SHP77 (cell line): ENCODE data around the gene NCKAP5.

Experiments
- DNase-seq, 2 experiments: peaks; one replicate each; lab custom pipeline; 2025; lab: John Stamatoyannopoulos, UW

The NCKAP5 gene

GRCh38 chr2:133380991-133381390 is 187.3 kb downstream of the NCKAP5 start:
- DNase-seq: no peak

- DNase-seq: no peak
Observed at GRCh38 chr2:133378928-133379549, 189.2 kb downstream of the NCKAP5 start.

DNA sequence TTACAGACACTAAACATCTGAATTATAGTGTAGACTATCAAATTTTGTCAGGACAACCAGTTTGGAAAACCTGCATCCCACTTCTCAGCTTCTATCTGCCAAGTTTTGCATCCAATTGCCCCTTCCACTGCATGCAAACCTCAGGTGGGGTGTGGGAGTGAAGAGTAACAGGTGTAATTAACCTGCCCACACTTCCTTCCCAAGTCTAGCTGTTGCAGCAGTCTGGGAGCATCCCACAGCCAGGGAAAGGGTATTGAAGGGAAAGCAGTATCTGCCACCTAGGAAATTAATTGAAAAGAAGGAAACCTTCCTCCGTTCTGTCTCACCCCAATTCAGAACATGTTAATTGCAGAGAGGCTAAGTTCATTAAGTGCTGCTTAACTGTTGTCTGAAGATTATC is 189.9 kb downstream of the NCKAP5 start:
- no peak for DNase-seq

DNA sequence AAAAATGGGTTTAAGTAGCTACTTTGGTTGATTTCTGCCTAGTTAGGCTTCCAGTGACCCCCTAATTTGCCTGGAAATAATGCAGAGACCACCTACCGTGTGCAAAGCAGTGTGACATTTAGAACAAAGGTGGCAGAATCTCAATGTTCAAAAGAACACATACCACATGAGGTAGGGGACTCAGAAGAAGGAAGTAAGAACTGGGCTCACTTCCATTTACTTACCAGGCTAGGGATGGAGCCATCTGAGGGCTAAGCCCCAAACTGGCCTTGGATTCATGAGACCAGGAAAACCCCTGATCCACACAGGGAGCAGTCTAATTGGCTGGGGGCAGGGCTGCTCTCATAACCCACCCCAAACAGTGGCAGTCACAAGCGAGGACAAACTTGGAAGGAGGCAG is 190.7 kb downstream of the NCKAP5 start:
- no peak for DNase-seq

DNA sequence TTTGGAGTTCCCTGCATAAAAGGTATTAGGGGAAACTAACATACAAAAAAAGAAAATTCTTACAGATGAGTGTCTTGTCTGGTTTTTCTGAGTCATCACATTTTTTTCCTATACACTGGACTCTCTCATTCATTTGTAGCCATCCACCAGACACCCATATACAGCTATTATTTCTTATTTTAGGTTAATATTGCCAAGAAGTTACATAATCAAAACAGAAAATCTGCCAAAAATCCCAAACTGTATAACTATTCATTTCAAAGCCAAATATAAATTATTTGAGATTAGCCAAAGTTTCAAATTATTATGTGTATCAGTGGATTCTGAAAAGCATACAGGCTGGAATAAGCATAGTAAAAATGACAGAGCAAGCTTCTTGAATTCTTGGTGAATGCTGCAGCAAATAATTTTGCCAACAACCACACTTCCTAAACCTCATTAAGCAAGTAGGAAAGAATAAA is 191.2 kb downstream of the NCKAP5 start:
- no peak for DNase-seq

DNA sequence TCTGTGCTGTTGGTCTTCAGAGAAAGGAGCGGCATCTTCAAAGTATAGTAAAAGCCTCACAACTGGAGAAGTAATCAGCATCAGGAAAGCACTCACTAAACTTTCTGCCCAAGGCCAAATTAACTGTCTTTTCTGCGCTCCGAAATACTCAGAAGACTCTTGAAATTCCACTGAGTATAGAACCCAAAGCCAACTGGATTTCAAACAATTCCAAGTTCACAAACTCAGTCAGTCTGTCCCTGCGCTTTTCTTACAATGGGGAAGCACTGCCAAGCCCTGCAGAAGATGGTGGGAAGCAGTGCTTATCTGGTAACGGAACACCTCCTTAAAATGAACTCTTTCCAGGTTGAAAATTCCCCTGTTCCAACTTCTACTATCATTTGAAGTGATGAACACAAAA is 193.5 kb downstream of the NCKAP5 start:
- DNase-seq: no peak

- no peak for DNase-seq
Observed at GRCh38 chr2:133371286-133371685, 197.0 kb downstream of the NCKAP5 start.

DNA sequence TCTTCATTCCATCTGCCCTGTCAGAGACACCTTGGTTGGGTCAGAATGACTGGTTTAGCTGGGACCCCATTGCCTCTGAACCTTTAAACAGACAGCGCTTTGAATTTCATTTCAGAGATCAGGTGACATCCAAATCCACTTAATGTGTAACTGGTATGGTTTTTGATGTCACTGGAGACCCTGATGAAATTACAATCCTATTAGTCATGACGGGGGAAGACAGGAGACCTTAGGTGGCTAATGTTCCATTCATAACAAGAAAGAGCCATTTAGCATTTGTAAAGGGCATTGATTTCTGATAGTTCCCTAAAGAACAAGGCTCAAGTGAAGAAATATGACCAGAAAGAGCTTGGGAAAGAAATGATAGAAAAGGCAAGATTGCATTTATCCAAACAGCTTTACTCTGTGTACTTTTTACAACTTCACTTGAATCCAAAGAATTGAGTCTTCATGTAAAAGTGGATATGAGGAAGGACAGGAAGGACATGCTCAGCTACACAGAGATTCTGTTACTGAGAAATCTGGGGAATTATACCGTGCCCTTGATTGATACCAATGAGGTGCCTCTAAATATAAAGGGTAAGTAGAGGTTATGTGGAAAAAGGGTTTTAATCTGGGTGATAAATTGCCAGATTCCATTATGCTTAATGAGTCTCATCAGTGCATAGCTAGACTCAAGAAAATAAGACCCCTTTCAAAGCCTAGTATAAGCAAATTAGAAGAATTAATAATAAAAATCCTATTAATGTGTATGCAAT is 198.2 kb downstream of the NCKAP5 start:
- DNase-seq: no peak

DNA sequence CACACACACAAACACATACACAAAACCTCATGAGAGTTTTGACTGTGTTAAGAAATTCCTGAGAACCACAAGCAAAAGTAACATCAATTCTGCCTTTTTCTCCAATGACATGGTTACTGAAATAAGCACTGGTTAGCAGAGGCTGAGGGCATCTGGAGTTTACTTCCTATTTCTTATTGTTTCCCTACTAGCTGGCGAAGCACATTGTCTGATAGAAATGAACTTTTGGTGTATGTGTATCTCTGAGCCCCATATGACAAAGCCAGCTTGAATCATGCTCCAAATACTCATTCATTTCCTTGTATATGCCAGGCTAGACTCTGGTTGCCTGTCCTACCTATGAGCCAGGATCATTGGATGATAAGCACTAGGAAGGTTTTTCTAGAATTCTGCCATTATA is 203.1 kb downstream of the NCKAP5 start:
- no peak for DNase-seq

DNA sequence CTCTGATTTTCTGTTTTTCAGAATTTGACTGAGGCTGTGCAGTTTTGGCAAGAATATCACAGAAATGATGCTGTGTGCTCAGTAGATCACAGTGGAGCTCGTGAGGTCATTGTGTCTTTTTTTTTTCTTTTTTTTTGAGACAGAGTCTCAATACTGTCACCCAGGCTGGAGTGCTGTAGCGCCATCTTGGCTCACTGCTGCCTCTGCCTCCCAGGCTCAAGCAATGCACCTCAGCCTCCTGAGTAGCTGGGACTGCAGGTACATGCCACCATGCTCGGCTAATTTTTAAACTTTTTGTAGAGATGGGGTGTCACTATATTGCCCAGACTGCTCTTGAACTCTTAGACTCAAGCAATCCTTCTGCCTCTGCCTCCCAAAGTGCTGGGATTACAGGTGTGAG is 203.6 kb downstream of the NCKAP5 start:
- DNase-seq: no peak

GRCh38 chr2:133363884-133364283 is 204.4 kb downstream of the NCKAP5 start:
- DNase-seq: no peak

DNA sequence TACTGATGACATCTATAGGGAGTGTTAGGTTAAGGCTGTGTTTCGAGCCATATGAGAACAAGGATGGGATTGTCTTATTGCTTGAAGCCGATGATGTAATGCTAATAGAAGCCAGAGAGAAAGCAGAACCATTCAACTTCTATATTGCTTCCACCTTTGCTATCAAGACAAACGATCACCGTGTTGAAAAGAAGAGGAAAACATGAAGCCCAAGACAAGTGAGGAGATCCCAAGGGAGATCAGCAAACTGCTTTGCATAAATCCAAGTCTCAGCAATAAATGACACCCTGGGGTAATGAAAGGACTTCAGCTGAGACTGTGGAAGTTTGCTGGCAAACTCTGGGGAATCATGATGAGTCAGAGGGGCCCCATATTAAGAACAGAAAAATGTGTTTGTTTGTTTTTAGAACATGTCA is 206.2 kb downstream of the NCKAP5 start:
- DNase-seq: no peak

DNA sequence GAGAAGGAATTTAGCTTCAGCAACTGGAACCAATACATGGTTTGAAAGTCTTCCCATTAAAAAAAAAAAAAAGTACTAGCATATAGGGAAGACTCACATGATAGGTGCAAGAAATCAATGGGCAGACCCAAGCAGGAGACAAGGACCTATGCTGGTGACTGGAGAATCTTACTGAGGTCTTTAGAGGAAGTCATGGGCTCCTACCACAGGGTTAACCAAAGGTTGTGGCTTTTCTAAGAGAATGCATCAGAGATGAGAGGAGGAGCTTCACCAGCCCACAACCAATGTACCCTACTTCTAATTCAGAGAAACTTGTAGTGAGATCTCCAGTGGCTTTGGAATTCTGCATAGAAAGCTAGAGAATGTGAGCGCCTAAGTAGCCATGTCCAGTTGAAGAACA is 207.4 kb downstream of the NCKAP5 start:
- DNase-seq: no peak

DNA sequence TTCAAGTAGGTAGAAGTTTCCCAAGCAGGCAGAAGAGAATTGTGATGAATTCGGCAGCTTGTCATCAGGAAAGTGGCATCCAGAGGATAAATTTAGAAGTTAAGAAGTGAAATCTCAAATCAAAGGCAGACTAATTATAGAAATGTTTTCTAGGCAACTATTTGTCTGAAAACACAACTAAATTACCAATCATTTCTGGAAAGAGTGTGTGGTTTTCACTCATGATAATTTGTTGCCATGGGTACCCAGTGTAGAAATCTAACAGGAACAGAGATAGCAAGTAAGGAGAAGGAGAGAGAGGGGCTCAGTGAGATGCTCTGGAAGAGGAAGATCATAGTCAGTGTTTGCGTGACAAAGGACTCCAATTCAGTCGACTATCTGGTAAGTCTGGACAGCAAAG is 208.1 kb downstream of the NCKAP5 start:
- no peak for DNase-seq

DNA sequence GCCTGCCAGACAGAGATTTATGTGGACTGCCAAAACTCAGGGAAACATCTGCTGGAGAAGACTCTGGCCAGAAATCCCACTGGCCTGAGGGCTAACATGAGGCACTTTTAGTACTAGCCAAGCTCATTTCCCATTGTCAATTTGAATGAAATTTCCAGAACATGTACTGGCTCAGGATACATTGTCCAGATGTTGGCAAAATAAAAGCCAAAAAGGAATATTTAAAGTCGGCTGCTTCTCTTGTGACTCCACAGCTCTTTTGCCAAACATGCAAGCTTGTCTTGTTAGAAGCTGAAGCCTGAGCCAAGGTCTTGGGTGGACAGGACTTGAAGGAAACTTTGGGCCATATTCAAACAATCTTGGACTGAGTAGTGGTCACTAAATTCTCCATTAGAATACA is 215.5 kb downstream of the NCKAP5 start:
- no peak for DNase-seq

DNA sequence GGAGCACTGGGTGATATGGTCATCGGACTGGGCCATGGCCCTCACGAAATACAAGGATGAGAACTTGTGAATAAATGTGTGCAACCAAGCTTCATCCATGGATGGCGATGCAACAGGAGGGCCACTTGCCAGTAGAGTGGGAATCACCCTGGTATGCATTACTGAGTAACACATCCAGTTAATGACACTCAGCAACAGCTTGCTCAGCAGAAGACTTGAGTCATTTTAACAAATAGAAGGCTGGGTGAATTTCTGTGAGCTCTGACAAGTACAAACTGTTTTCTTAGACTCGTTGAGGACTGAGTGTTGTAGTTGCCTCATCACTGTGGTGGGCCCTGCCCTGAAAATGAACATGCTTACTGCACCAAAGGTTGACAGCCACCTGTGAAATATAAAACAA is 221.6 kb downstream of the NCKAP5 start:
- no peak for DNase-seq

DNA sequence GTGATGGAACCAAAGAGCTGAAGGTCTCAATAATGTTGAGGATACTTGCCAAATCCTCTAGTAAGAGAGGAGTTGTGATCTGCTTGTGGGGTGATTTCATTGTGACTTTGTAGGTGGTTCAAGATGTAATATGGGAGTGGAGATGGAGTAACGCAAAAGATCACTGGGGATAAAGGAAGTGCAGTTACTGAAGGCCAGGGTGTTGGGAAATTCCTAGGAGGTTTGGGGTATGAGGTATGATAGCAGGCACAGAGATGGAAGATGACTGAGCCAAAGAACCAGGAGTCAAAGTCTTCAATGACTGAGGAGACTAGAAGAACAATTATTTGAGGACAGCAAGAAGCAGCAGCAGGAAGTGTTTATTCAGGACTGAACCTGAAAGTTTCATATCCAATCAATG is 222.6 kb downstream of the NCKAP5 start:
- no peak for DNase-seq

GRCh38 chr2:133344849-133345248 is 223.4 kb downstream of the NCKAP5 start:
- no peak for DNase-seq

- no peak for DNase-seq
Observed at GRCh38 chr2:133343018-133343352, 225.3 kb downstream of the NCKAP5 start.

DNA sequence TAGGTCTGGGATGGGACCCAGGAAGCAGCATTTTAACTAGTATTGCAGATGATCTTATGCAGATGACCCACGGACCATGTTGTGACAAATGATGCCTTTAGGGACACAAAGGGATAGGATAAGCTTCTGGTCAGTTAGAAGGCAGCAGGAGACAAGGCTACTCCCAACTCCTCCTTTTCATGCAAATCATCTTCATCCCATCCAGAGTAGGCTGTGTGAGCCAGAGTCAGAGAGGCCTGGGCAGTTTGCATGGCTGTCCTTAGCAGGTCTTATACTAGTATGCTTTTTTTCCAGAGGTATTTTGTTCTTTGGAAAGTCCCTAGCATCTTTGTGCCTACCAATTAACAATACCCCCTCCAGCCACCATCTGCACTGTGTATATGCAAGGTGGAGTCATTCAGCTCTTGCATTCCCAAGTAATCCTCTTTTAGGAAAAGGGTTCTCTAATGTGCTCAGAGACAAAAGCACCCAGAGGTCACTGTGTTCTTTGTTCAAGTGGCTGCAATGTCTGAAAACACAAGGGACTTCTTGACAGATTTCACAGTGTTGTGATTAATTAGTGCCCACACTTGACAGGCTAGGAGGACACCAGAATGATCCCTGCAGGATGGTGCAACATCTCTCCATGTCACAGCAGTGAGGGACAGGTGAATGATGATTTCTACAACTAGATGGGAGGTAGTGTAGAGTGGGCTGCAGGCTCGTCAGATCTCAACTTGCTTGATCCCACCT is 225.8 kb downstream of the NCKAP5 start:
- no peak for DNase-seq

GRCh38 chr2:133341575-133341974 is 226.7 kb downstream of the NCKAP5 start:
- DNase-seq: no peak

DNA sequence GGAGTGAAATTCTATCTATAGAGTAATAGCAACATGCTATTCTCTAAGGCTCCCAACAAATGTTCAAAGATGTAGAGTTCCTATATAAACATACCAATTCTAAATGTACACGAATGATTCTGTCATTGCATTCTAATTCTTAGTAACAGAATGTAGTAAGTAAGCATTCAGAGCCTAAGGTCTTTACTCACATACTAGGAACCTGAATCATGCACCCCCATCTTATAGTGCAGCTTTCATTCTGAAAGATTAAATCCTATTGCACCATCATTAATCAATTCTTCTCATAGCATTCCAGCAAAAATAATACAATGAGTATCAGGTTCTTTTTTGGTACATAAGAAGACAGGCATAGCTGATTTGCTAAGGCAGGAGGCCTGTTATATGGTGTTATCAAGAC is 230.0 kb downstream of the NCKAP5 start:
- DNase-seq: no peak

- no peak for DNase-seq
Observed at GRCh38 chr2:133334923-133335322, 233.3 kb downstream of the NCKAP5 start.
